Superior temporal gyrus (tissue), 1 donor: ENCODE measurements around the gene LZTS2.

ENCODE experiments used
- DNase-seq: peaks from one replicate; pipeline ENCODE4 v3.0.0-alpha.2; 2016; ENCODE audit errors: extremely low spot score

LZTS2 gene

DNA sequence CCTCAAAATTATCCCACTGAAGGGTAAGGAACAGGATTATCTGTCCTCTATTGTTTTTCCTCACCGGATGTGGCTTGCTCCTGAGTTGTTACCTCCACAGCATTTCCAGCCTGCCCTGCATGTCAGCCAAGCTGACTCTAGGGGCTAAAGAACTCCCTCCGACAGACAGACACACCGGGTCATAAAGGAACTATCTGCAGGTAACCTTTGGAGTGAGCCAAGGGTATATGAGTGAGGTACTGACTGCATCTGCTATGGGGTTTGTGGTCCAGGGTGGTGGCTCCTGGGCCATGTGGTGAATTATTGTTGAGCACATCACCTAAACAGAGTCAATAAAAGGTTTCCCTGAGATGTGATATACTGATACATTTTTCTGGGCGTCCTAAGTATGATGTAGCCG is 55.3 kb downstream of the LZTS2 start:
- DNase-seq = no peak

DNA sequence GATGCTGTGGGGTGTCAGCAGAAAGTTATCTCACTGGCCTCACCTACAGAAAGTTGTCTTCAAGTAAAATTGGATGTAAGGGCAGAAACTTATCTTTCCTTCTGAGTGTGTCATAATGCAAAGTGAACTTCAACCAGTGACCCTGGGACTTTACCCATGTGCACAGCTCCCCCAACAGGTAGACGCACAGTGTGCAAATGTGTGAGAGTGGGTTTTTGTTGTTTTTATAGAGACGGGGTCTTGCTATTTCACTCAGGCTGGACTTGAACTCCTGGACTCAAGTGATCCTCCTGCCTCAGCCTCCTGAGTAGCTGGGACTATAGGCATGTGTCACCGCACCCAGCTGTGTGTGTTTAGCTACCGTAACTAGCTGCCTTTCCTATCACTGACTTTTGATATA is 55.8 kb downstream of the LZTS2 start:
- no peak for DNase-seq

DNA sequence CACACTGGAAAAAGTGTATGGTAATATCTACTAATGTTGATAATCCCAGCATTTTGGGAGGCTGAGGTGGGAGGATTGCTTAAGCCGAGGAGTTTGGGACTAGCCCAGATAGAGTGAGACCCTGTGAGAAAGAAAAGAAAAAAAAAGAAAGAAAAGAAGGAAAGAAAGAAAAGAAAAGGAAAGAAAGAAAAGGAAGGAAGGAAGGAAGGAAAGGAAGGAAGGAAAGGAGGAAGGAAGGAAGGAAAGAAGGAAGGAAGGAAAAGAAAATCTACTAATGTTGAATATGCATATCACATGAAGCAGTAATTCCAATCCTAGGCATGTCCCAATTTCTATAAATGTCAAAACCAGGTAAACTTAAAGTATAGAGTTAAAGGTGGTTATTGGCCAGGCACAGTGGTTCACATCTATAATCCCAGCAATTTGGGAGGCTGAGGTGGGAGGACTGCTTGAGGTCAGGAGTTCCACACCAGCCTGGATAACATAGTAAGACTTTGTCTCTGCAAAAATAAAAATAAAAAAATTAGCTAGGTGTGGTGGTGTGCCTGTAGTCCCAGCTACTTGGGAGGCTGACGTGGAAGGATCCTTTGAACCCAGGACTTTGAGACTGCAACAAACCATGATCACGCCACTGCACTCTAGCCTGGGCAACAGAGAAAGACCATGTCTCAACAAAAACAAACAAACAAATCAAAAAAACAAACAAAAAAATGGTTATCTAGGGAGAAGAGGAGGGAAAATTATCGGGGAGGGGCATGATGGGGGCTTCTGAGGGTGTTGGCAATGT is 57.0 kb downstream of the LZTS2 start:
- no peak for DNase-seq
